Kidney (tissue), 14 donors: ENCODE measurements around the gene CHDH. TPM values are rescaled to one million over a fixed set of nuclear protein-coding genes. Genes with fewer than 3 reads are reported as not detected.
A peak's percentile ranks its signal among the peaks of the same experiment; 100 is the strongest.

ENCODE experiments used
- DNase-seq, 5 donors: peaks; one replicate each; pipeline ENCODE4 v3.0.0-alpha.2; 2013 to 2020
- FAIRE-seq: peaks from 2 replicates; lab custom pipeline; 2012; peaks lifted over from hg19 to GRCh38; lab: Jason Lieb, UNC
- H3K27ac ChIP-seq, 2 donors: one replicate each; pipeline ENCODE4 v1.7.0; 2013; ENCODE audit warnings: low read depth in 2 of 2, low read length in 2 of 2, inconsistent platforms in 1 of 2
- H3K27me3 ChIP-seq: one replicate; pipeline ENCODE4 v1.7.1; 2013; ENCODE audit warnings: low read length, inconsistent platforms; ENCODE audit not compliant: control insufficient read depth, insufficient read depth
- H3K36me3 ChIP-seq, 3 donors: one replicate each; pipeline versions ENCODE4 v1.7.0 to v1.7.1; 2013; ENCODE audit warnings: low read length in 3 of 3, control low read depth in 1 of 3, inconsistent platforms in 1 of 3; ENCODE audit not compliant: insufficient read depth in 3 of 3, control insufficient read depth in 2 of 3
- H3K4me1 ChIP-seq, 3 donors: one replicate each; pipeline versions ENCODE4 v1.7.0 to v1.7.1; 2013; ENCODE audit warnings: low read length in 3 of 3, inconsistent platforms in 1 of 3, low read depth in 1 of 3; ENCODE audit not compliant: control insufficient read depth in 2 of 3, insufficient read depth in 2 of 3
- H3K4me3 ChIP-seq, 3 donors: one replicate each; pipeline versions ENCODE4 v1.7.0 to v1.8.1; 2013; ENCODE audit warnings: low read length in 3 of 3, control low read depth in 1 of 3, inconsistent platforms in 1 of 3
- H3K9ac ChIP-seq, 3 donors: one replicate each; pipeline versions ENCODE4 v1.7.0 to v1.7.1; 2013; ENCODE audit warnings: low read length in 3 of 3, control low read depth in 1 of 3, inconsistent platforms in 1 of 3
- H3K9me3 ChIP-seq, 3 donors: one replicate each; pipeline versions ENCODE4 v1.7.0 to v1.7.1; 2013; ENCODE audit warnings: low read length in 3 of 3, control low read depth in 1 of 3, inconsistent platforms in 1 of 3; ENCODE audit not compliant: control insufficient read depth in 2 of 3, insufficient read depth in 1 of 3
- intact Hi-C: fragments of 100-400 bp; cut with DNase I; formaldehyde crosslinking; loops from one replicate; pipeline ENCODE4 v1.11.1; 2022
- polyA plus RNA-seq: library from polyadenylated mRNA; stranded (reverse); fragments of 350-450 nt; fragmentation: Illumina TruSeq; extraction: RNeasy Lipid Tissue Mini Kit (QIAGEN cat#74804); gene quantifications from one replicate; pipeline ENCODE4 v1.2.3, GENCODE V29; 2014; ENCODE audit warnings: low read depth, low replicate concordance; ENCODE audit not compliant: insufficient read depth
- total RNA-seq: library from RNA; stranded (reverse); fragmentation: NEBNext Ultra II Directional; extraction: Animal tissue kit (Norgen Biotek cat#: 25700); gene quantifications from one replicate; pipeline ENCODE4 v1.2.1, GENCODE V29; 2021
- TF ChIP-seq, protein P1 (sequence below): IDR thresholded peaks from 3 replicates; pipeline ENCODE4 v1.5.1; 2012; ENCODE audit warnings: mild to moderate bottlenecking, moderate library complexity, borderline replicate concordance; ENCODE audit not compliant: insufficient read depth; ENCODE audit errors: extremely low read depth
- donor health status: control.
- donor health status: control.
- donor health status: control.
- donor health status: control.
- donor health status: control.
- donor health status: DM: yes; HTN: yes; CAD: no.
- donor health status: Normal renal cell carcinoma (clear cell type).

Gene CHDH
- total and polyA plus RNA-seq, 2 donors from 2014 or later: 26.5 to 33.4 TPM

DNA sequence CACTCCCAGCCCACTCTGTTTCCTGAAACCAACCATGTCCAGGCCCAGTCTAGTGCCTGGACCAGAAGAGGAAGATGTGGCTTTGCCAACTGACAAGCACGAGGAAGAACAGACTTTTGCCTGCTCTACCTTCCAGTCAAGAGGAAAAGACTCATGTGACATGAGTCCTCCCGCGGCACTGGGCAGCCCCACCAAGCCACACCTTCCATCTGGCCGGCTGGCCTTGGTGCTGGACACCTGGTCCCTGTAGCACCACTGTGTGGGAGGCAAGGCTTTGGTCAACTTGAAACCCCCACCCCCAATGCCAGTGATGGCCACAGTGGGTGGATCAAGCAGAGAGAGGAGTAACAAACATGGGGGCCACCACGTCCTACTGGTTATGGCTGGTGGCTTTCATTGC, 12.5 kb downstream of the CHDH start:
- TF ChIP-seq, protein P1, sequence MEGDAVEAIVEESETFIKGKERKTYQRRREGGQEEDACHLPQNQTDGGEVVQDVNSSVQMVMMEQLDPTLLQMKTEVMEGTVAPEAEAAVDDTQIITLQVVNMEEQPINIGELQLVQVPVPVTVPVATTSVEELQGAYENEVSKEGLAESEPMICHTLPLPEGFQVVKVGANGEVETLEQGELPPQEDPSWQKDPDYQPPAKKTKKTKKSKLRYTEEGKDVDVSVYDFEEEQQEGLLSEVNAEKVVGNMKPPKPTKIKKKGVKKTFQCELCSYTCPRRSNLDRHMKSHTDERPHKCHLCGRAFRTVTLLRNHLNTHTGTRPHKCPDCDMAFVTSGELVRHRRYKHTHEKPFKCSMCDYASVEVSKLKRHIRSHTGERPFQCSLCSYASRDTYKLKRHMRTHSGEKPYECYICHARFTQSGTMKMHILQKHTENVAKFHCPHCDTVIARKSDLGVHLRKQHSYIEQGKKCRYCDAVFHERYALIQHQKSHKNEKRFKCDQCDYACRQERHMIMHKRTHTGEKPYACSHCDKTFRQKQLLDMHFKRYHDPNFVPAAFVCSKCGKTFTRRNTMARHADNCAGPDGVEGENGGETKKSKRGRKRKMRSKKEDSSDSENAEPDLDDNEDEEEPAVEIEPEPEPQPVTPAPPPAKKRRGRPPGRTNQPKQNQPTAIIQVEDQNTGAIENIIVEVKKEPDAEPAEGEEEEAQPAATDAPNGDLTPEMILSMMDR: no peak
- H3K4me3 ChIP-seq: no peak overlapping the region
- intact Hi-C loops: no loop called here
- no peak overlapping the region for H3K27ac ChIP-seq
- H3K36me3 ChIP-seq: no peaks in the 10 kb centered on the region
- DNase-seq (peak in 1 of 5 donors; percentile 25), FAIRE-seq (no peak)
- H3K9me3 ChIP-seq: no peaks in the 10 kb centered on the region
- no peak overlapping the region for H3K9ac ChIP-seq
- H3K4me1 ChIP-seq: no peaks in the 10 kb centered on the region
- H3K27me3 ChIP-seq: no peaks in the 10 kb centered on the region

DNA sequence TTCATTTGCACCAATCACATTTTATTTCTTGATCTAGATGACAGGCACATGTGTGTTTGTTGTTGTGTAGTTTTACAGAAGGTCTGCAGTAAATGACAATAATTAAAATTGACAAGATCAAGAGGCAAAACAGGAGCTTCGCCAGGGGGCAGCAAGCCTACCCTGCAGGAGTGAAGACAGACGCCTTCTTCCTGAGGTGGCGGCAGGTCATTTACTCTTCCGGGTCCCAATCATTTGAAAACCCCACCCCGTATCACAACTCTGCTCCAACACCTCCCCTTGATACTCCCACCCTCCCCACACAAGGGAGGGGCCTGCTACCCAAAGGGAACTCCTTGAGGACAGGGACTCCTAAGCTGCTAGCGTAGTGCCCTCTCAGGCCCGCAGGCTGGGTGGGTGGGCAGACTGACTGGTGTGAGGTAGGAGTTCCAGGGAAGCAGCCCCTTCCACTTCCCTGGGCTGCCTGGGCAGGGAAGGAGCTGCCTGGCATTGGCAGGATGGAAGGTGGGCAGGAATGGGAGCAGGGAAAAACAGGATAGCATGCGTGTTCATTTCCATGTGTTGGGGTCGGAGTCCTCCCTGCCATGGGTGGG, 13.1 kb downstream of the CHDH start:
- Histone ChIP-seq H3K9me3 (no peaks in the 10 kb centered on the region), H3K9ac (no peak overlapping the region), H3K27ac (no peak overlapping the region), H3K36me3 (no peaks in the 10 kb centered on the region), H3K4me3 (no peak overlapping the region), H3K4me1 (no peaks in the 10 kb centered on the region), H3K27me3 (no peaks in the 10 kb centered on the region)
- TF ChIP-seq, protein P1: no peak
- intact Hi-C loops: no loop called here
- DNase-seq (peak in 1 of 5 donors; percentile 19), FAIRE-seq (no peak)

DNA sequence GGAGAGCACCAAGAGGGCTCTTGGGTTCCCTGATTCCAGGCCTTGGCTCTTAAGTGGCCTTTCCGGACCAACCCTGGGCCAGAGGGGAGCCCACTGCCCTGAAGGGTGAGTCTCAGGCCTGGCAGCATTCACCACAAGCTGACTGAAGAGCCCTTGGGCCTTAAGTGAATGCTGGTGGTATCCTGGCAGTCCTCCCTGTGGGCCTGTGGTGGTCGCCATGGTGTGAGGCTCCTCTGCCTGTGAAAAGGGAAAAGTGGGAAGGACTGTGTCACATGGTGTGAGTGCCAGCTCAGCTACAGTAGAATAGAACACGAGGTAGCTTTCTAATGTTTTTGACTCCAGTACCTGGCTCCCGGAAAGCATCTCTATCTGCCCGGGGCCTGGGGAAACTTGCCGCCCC, 15.3 kb downstream of the CHDH start:
- no peak for FAIRE-seq
- Histone ChIP-seq H3K9ac (no peak overlapping the region), H3K4me3 (no peak overlapping the region), H3K9me3 (no peaks in the 10 kb centered on the region), H3K36me3 (no peaks in the 10 kb centered on the region), H3K27ac (no peak overlapping the region), H3K4me1 (no peaks in the 10 kb centered on the region), H3K27me3 (no peaks in the 10 kb centered on the region)
- intact Hi-C loops: no loop called here
- DNase-seq: peak in 1 of 5 donors; percentile 24
- TF ChIP-seq, protein P1: no peak

DNA sequence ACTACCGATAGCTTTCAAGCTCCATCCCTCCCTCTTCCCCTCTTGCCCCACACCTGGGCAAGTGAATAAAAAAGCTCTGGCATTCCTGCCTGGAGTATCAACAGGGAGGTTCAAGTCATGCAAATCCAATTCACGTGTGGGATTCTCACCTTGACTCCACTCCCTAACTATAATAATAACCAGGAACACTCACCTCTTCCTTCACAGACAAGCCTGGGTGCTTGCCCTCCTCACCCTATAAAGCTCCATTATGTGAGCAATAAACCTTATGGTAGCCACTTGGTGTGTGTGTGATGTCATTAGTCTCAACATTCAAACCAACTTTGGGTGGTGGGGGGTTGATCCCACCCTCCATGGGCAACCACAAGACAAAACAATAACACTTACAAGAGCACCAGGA, 16.6 kb downstream of the CHDH start:
- H3K4me3 ChIP-seq: no peak overlapping the region
- H3K9me3 ChIP-seq: no peaks in the 10 kb centered on the region
- no peaks in the 10 kb centered on the region for H3K36me3 ChIP-seq
- H3K4me1 ChIP-seq: no peaks in the 10 kb centered on the region
- intact Hi-C loops: no loop called here
- TF ChIP-seq, protein P1: no peak
- no peaks in the 10 kb centered on the region for H3K27me3 ChIP-seq
- H3K9ac ChIP-seq: no peak overlapping the region
- FAIRE-seq: no peak
- H3K27ac ChIP-seq: no peak overlapping the region
- peak in 1 of 5 donors; percentile 1 for DNase-seq
